Endothelial cell of umbilical vein (primary cell): ENCODE results near the gene CNN2. TPM values are rescaled to one million over a fixed set of nuclear protein-coding genes. Genes with fewer than 3 reads are reported as not detected.

ENCODE experiments used
- BruUV-seq: library from RNA; stranded (reverse); fragments of 400-500 nt; replicated peaks from 2 replicates; lab custom pipeline; 2021; lab: Mats Ljungman, UMichigan
- CTCF ChIA-PET: fragments of 300-600, 350-600 bp; sonication (Branson Sonifier 250); formaldehyde crosslinking; loops from one replicate; lab custom pipeline; 2021; ENCODE audit warnings: antibody characterized with exemption, inconsistent platforms; lab: Charles Lee
- POLR2A ChIA-PET: fragments of 300-600, 350-600 bp; sonication (Branson Sonifier 250); formaldehyde crosslinking; loops from one replicate; lab custom pipeline; 2021; ENCODE audit warnings: antibody characterized with exemption, inconsistent platforms; lab: Charles Lee
- DNase-seq: peaks from one replicate; pipeline ENCODE4 v3.0.0-alpha.2; 2011; ENCODE audit warnings: low read depth, low spot score
- FAIRE-seq: peaks from 2 replicates; lab custom pipeline; 2011; peaks lifted over from hg19 to GRCh38; lab: Jason Lieb, UNC
- H2AFZ ChIP-seq: 2 replicates; pipeline ENCODE4 v1.6.0; 2012; ENCODE audit warnings: low read depth, low read length, control low read depth, inconsistent platforms
- H3K27ac ChIP-seq: 2 replicates; pipeline ENCODE4 v1.5.1; 2011; ENCODE audit warnings: low read depth, mild to moderate bottlenecking, control low read depth, low read length, moderate library complexity; ENCODE audit not compliant: insufficient read depth
- H3K27me3 ChIP-seq, 2 experiments: 2 replicates each; pipeline versions ENCODE4 v1.6.0 to v1.6.1; 2011; ENCODE audit warnings: low read length in 2 of 2, mixed read lengths in 1 of 2; ENCODE audit not compliant: control insufficient read depth in 2 of 2, insufficient read depth in 2 of 2
- H3K36me3 ChIP-seq, 2 experiments: 2 replicates in 1 of 2; 3 replicates in 1 of 2; pipeline ENCODE4 v1.5.1; 2011; ENCODE audit warnings: low read length in 2 of 2, mild to moderate bottlenecking in 1 of 2, moderate library complexity in 1 of 2; ENCODE audit not compliant: control insufficient read depth in 2 of 2, insufficient read depth in 2 of 2; ENCODE audit errors: extremely low read depth in 1 of 2
- H3K4me1 ChIP-seq: 3 replicates; pipeline ENCODE4 v1.5.1; 2011; ENCODE audit warnings: mild to moderate bottlenecking, low read length; ENCODE audit not compliant: control insufficient read depth, insufficient read depth; ENCODE audit errors: extremely low read depth
- H3K4me2 ChIP-seq: 2 replicates; pipeline ENCODE4 v1.6.1; 2011; ENCODE audit warnings: low read length, control low read depth, mixed read lengths; ENCODE audit not compliant: insufficient read depth
- H3K4me3 ChIP-seq, 3 experiments: fragments of 200-600 bp in 1 of 3; sonication (generic), shearing (Covaris generic) in 1 of 3; replicated peaks in 1 of 3; 2 replicates each; pipeline ENCODE4 v1.5.1; 2011 to 2016; ENCODE audit warnings: control low read depth in 3 of 3, low read length in 3 of 3, mild to moderate bottlenecking in 2 of 3, inconsistent platforms in 1 of 3, low read depth in 1 of 3, moderate library complexity in 1 of 3; ENCODE audit not compliant: insufficient read depth in 1 of 3
- H3K79me2 ChIP-seq: 2 replicates; pipeline ENCODE4 v1.6.0; 2012; ENCODE audit warnings: low read length, inconsistent platforms; ENCODE audit not compliant: control insufficient read depth, insufficient read depth
- H3K9ac ChIP-seq: replicated peaks from 2 replicates; pipeline ENCODE3; 2011; ENCODE audit warnings: low read length, control low read depth; ENCODE audit not compliant: insufficient read depth; ENCODE audit errors: extremely low read depth
- H3K9me1 ChIP-seq: replicated peaks from 3 replicates; pipeline ENCODE4 v1.6.0; 2011; ENCODE audit warnings: mild to moderate bottlenecking, low read length; ENCODE audit not compliant: control insufficient read depth, insufficient read depth; ENCODE audit errors: extremely low read depth
- H3K9me3 ChIP-seq: replicated peaks from 2 replicates; pipeline ENCODE4 v1.5.1; 2012; ENCODE audit warnings: low read length, inconsistent platforms; ENCODE audit not compliant: control insufficient read depth, insufficient read depth
- H4K20me1 ChIP-seq: replicated peaks from 2 replicates; pipeline ENCODE3; 2011; ENCODE audit warnings: mild to moderate bottlenecking, low read length; ENCODE audit not compliant: control insufficient read depth, insufficient read depth; ENCODE audit errors: extremely low read depth
- EZH2 ChIP-seq: IDR thresholded peaks from 2 replicates; pipeline ENCODE4 v1.6.1; 2012; ENCODE audit warnings: borderline replicate concordance, low read depth, mild to moderate bottlenecking, moderate library complexity, low read length, inconsistent platforms; ENCODE audit not compliant: severe bottlenecking
- FOS ChIP-seq: IDR thresholded peaks from 2 replicates; pipeline ENCODE4 v1.6.1; 2011; ENCODE audit warnings: mild to moderate bottlenecking, low read length, moderate library complexity, borderline replicate concordance; ENCODE audit not compliant: insufficient read depth
- GATA2 ChIP-seq: IDR thresholded peaks from 2 replicates; pipeline ENCODE4 v1.7.0; 2011; ENCODE audit warnings: low read depth, mild to moderate bottlenecking, moderate library complexity, mixed read lengths, low read length; ENCODE audit not compliant: insufficient read length, insufficient read depth
- JUN ChIP-seq: IDR thresholded peaks from 2 replicates; pipeline ENCODE4 v1.6.1; 2011; ENCODE audit warnings: borderline replicate concordance, low read depth; ENCODE audit not compliant: insufficient read length, insufficient read depth
- MYC ChIP-seq: IDR thresholded peaks from one replicate; pipeline ENCODE4 v1.6.1; 2011; ENCODE audit warnings: mild to moderate bottlenecking, low read depth, low read length
- POLR2A ChIP-seq: IDR thresholded peaks from 2 replicates; pipeline ENCODE4 v1.6.1; 2012; ENCODE audit warnings: low read depth, mild to moderate bottlenecking, control low read depth, low read length
- POLR2AphosphoS5 ChIP-seq: IDR thresholded peaks from 2 replicates; pipeline ENCODE4 v1.6.1; 2012; ENCODE audit warnings: low read depth, mild to moderate bottlenecking, control low read depth, low read length, moderate library complexity; ENCODE audit not compliant: insufficient read depth
- dilution Hi-C: fragments of 300-500 bp; cut with MboI; formaldehyde crosslinking; loops from one replicate; pipeline ENCODE4 v1.15.0; 2019; ENCODE audit warnings: low sequenced_read_pairs; ENCODE audit not compliant: extremely low pct_ligation_motif_present
- intact Hi-C: fragments of 100-400 bp; cut with micrococcal nuclease; formaldehyde crosslinking; loops from one replicate; pipeline ENCODE4 v1.10.0; 2022
- polyA plus RNA-seq, 4 experiments: library from polyadenylated mRNA; depleted of rRNA in 3 of 4; stranded (reverse) in 3 of 4; unstranded in 1 of 4; fragments of >200 nt; gene quantifications; 2 replicates each; pipeline versions ENCODE4 v1.2.1 to v1.2.3, GENCODE V29; 2011 to 2012; ENCODE audit warnings: missing spikeins in 1 of 4
- total RNA-seq: library from RNA; stranded (reverse); gene quantifications from 2 replicates; pipeline ENCODE4 v1.2.3, GENCODE V29; 2021
- TF ChIP-seq, protein P1 (sequence below), 2 donors: IDR thresholded peaks; 1 replicate in 1 of 2; 2 replicates in 1 of 2; pipeline ENCODE4 v1.5.1; 2011; ENCODE audit warnings: low read length in 2 of 2, mild to moderate bottlenecking in 2 of 2, moderate library complexity in 2 of 2, control low read depth in 1 of 2, inconsistent platforms in 1 of 2, low read depth in 1 of 2; ENCODE audit not compliant: insufficient read depth in 1 of 2; ENCODE audit errors: extremely low read depth in 1 of 2
- TF ChIP-seq, protein P2 (sequence below): IDR thresholded peaks from 2 replicates; pipeline ENCODE4 v1.6.1; 2011; ENCODE audit not compliant: insufficient read depth, insufficient read length

CNN2 gene
- total and polyA plus RNA-seq, 2 donors (not counting 3 experiments of a cell fraction or from before 2014, with no cell fraction given): 207 to 286 TPM

DNA sequence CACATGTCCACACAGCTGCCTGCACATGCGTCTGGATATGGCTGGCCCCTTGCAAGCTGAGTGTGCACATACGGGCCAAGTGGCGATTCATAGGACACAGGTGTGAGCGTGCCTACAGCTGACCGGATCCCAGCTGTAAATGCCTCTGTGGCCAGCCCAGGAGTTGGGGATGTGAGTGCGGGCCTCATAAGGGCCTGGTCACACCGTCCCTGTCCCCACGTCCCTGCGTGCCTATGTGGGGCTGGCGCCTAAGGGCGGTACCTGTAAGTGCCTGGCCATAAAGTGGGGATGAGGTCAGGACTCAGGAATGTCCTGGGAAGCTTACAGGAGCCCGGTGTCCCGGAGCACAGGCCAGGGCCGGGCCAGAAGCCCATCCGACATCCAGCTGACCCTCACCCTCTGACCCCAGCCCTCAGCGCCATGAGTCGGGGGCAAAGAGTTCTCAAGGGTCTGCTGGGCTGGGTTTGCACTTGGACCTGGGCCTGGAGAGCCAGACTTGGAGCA is 39.2 kb downstream of the CNN2 start:
- ChIA-PET POLR2A (no interaction called here), CTCF (interaction anchor here (0.8 to 2.5 kb wide), 7 partner anchors 10 to 48 kb away, joined by 3 to 13 read pairs (median 8); partner anchors contain the start of genes ABCA7 and GPX4)
- H3K27me3 ChIP-seq: no peaks in the 10 kb centered on the region

More for the DNA sequence above, 39.2 kb downstream of the CNN2 start:
- peaks cover 31% of the 10 kb centered on the region for H3K4me1 ChIP-seq
- no peak overlapping the region for H3K4me2 ChIP-seq
- no peak overlapping the region for H3K9ac ChIP-seq
- H3K36me3 ChIP-seq: no peaks in the 10 kb centered on the region
- H3K27ac ChIP-seq: no peak overlapping the region
- intact Hi-C loops (loop anchor here (2.0 kb wide), 1 partner anchor 29 kb away; the partner anchor contains the start of gene POLR2E), dilution Hi-C loops (no loop called here)
- no peaks in the 10 kb centered on the region for H4K20me1 ChIP-seq
- no TSS peak for BruUV-seq
- TF ChIP-seq JUN: no peak
- no peak for TF ChIP-seq GATA2
- no peak for TF ChIP-seq POLR2AphosphoS5
- TF ChIP-seq, protein P1, sequence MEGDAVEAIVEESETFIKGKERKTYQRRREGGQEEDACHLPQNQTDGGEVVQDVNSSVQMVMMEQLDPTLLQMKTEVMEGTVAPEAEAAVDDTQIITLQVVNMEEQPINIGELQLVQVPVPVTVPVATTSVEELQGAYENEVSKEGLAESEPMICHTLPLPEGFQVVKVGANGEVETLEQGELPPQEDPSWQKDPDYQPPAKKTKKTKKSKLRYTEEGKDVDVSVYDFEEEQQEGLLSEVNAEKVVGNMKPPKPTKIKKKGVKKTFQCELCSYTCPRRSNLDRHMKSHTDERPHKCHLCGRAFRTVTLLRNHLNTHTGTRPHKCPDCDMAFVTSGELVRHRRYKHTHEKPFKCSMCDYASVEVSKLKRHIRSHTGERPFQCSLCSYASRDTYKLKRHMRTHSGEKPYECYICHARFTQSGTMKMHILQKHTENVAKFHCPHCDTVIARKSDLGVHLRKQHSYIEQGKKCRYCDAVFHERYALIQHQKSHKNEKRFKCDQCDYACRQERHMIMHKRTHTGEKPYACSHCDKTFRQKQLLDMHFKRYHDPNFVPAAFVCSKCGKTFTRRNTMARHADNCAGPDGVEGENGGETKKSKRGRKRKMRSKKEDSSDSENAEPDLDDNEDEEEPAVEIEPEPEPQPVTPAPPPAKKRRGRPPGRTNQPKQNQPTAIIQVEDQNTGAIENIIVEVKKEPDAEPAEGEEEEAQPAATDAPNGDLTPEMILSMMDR (IDR thresholded peaks at IDR 0.05; ENCODE audit: extremely low read depth in 1 of 2, insufficient read depth in 1 of 2, low read depth in 1 of 2, low read length in 2 of 2): no peak
- TF ChIP-seq EZH2: no peak
- no peak for TF ChIP-seq FOS
- no peak for TF ChIP-seq POLR2A
- no peak for TF ChIP-seq MYC
- TF ChIP-seq, protein P2, sequence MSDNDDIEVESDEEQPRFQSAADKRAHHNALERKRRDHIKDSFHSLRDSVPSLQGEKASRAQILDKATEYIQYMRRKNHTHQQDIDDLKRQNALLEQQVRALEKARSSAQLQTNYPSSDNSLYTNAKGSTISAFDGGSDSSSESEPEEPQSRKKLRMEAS: no peak
- H3K9me1 ChIP-seq: no peaks in the 10 kb centered on the region
- DNase-seq (no peak), FAIRE-seq (no peak)
- no peak overlapping the region for H3K4me3 ChIP-seq
- H3K9me3 ChIP-seq: no peaks in the 10 kb centered on the region
- H3K79me2 ChIP-seq: no peaks in the 10 kb centered on the region
- H2AFZ ChIP-seq: no peak overlapping the region
